Caco-2 (cell line): Measurements from ENCODE around the gene SHANK1. TPM values are rescaled to one million over a fixed set of nuclear protein-coding genes. Genes with fewer than 3 reads are reported as not detected.

Experiments used
- BruUV-seq: library from RNA; stranded (reverse); fragments of 400-500 nt; replicated peaks from 2 replicates; lab custom pipeline; 2021; lab: Mats Ljungman, UMichigan
- CTCF ChIA-PET: fragments of 300-600 bp; sonication (Branson Sonifier 250); formaldehyde crosslinking; loops from one replicate; lab custom pipeline; 2022; ENCODE audit warnings: antibody characterized with exemption; lab: Charles Lee
- POLR2A ChIA-PET: fragments of 300-600 bp; sonication (Branson Sonifier 250); formaldehyde crosslinking; loops from one replicate; lab custom pipeline; 2022; ENCODE audit warnings: antibody characterized with exemption; lab: Charles Lee
- DNase-seq, 2 experiments: peaks; one replicate each; pipeline versions ENCODE4 v3.0.0 to v3.0.0-alpha.2; 2020 to 2022
- H3K27me3 ChIP-seq: replicated peaks from 2 replicates; pipeline ENCODE4 v1.6.0; 2011; ENCODE audit warnings: low read length; ENCODE audit not compliant: control insufficient read depth, insufficient read depth
- H3K36me3 ChIP-seq: 2 replicates; pipeline ENCODE4 v1.5.1; 2011; ENCODE audit warnings: low read length; ENCODE audit not compliant: control insufficient read depth, insufficient read depth
- H3K4me1 ChIP-seq: fragments of 250-450 bp; sonication (Bioruptor Pico); 2 replicates; pipeline ENCODE4 v1.5.1; 2020; ENCODE audit warnings: mild to moderate bottlenecking
- H3K4me3 ChIP-seq: 2 replicates; pipeline ENCODE4 v1.5.1; 2011; ENCODE audit warnings: low read depth, mild to moderate bottlenecking, control low read depth, low read length
- H3K9me3 ChIP-seq: fragments of 250-450 bp; sonication (Bioruptor Pico); 2 replicates; pipeline ENCODE4 v1.5.1; 2020; ENCODE audit warnings: mild to moderate bottlenecking, moderate library complexity
- H3K27ac Mint-ChIP-seq: one replicate; pipeline ENCODE4 v1.8.0; 2022; ENCODE audit warnings: mixed read lengths; ENCODE audit not compliant: unreplicated experiment
- H3K27me3 Mint-ChIP-seq: one replicate; pipeline ENCODE4 v1.8.0; 2022; ENCODE audit warnings: mixed read lengths; ENCODE audit not compliant: insufficient read depth, unreplicated experiment
- H3K36me3 Mint-ChIP-seq: one replicate; pipeline ENCODE4 v1.8.0; 2022; ENCODE audit warnings: mild to moderate bottlenecking, mixed read lengths; ENCODE audit not compliant: insufficient read depth, unreplicated experiment
- H3K4me1 Mint-ChIP-seq: one replicate; pipeline ENCODE4 v1.8.0; 2022; ENCODE audit warnings: low read depth, mixed read lengths; ENCODE audit not compliant: unreplicated experiment
- H3K4me3 Mint-ChIP-seq: one replicate; pipeline ENCODE4 v1.8.0; 2022; ENCODE audit warnings: mild to moderate bottlenecking, moderate library complexity, mixed read lengths; ENCODE audit not compliant: unreplicated experiment
- H3K9me3 Mint-ChIP-seq: one replicate; pipeline ENCODE4 v1.8.0; 2022; ENCODE audit warnings: mixed read lengths; ENCODE audit not compliant: unreplicated experiment
- CTCF ChIP-seq, 2 experiments: fragments of 200-600 bp in 1 of 2; IDR thresholded peaks; 1 replicate in 1 of 2; 2 replicates in 1 of 2; pipeline versions ENCODE4 v1.5.1 to v1.8.0; 2011 to 2022; ENCODE audit warnings: antibody characterized with exemption in 1 of 2, control low read depth in 1 of 2, inconsistent platforms in 1 of 2, low read depth in 1 of 2, low read length in 1 of 2, mild to moderate bottlenecking in 1 of 2, moderate library complexity in 1 of 2; ENCODE audit not compliant: insufficient read depth in 1 of 2, severe bottlenecking in 1 of 2, unreplicated experiment in 1 of 2
- intact Hi-C: fragments of 100-400 bp; cut with micrococcal nuclease; formaldehyde crosslinking; loops from one replicate; pipeline ENCODE4 v1.10.0; 2022; ENCODE audit not compliant: unreplicated experiment
- total RNA-seq: library from RNA; stranded (reverse); gene quantifications from 2 replicates; pipeline ENCODE4 v1.2.3, GENCODE V29; 2022

The SHANK1 gene
- total RNA-seq, 1 experiment from 2014 or later: not detected

DNA sequence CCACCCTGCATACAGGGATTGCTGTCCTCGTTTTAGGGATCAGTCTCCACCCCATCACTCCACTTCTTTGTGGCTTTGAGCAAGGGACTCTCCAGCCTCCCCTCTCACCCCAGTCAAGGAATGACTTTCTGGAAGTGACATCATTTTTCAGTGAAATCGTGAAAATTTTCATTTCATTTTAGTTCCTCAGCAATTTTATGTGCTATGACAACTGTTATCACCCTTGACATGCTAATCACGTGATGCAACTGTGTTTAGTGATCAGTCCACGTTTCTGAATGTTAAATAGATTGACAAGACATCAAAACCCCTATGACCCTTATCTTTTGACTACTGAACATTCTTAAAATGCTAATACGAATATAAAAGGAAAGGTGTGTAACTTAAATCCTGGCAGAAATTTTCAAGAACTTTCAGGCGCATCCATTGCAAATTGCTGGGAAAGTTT, 62.4 kb downstream of the SHANK1 start:
- H3K9me3 ChIP-seq: peaks cover 30% of the 10 kb centered on the region
- DNase-seq: no peak
- Mint-ChIP-seq H3K4me3 (no peak overlapping the region), H3K36me3 (peaks cover 6% of the 10 kb centered on the region), H3K27ac (no peak overlapping the region), H3K9me3 (peaks cover 71% of the 10 kb centered on the region), H3K27me3 (no peaks in the 10 kb centered on the region), H3K4me1 (peaks cover 24% of the 10 kb centered on the region)
- intact Hi-C loops: no loop called here
- H3K4me1 ChIP-seq: peaks cover 9% of the 10 kb centered on the region
- H3K4me3 ChIP-seq: no peak overlapping the region
- ChIA-PET POLR2A (no interaction called here), CTCF (no interaction called here)
- no TSS peak for BruUV-seq
- no peaks in the 10 kb centered on the region for H3K27me3 ChIP-seq
- TF ChIP-seq CTCF (IDR thresholded peaks at IDR 0.05; ENCODE audit: insufficient read depth in 1 of 2, low read depth in 1 of 2, low read length in 1 of 2, severe bottlenecking in 1 of 2, unreplicated experiment in 1 of 2): no peak
- H3K36me3 ChIP-seq: no peaks in the 10 kb centered on the region

- H3K9me3 ChIP-seq: peaks cover 30% of the 10 kb centered on the region
- TF ChIP-seq CTCF (IDR thresholded peaks at IDR 0.05; ENCODE audit: insufficient read depth in 1 of 2, low read depth in 1 of 2, low read length in 1 of 2, severe bottlenecking in 1 of 2, unreplicated experiment in 1 of 2): no peak
- H3K27me3 ChIP-seq: no peaks in the 10 kb centered on the region
- no peaks in the 10 kb centered on the region for H3K36me3 ChIP-seq
- ChIA-PET POLR2A (no interaction called here), CTCF (interaction anchor here (0.6 kb wide), 1 partner anchor 57 kb away, joined by 3 read pairs; no protein-coding TSS in a partner anchor)
- peaks cover 6% of the 10 kb centered on the region for H3K36me3 Mint-ChIP-seq
- no peaks in the 10 kb centered on the region for H3K27me3 Mint-ChIP-seq
- peak overlapping the region; percentile 48 for H3K4me3 Mint-ChIP-seq
- BruUV-seq: no TSS peak
- intact Hi-C loops: no loop called here
- no peak overlapping the region for H3K4me3 ChIP-seq
- peak; percentile 65 to 79 for DNase-seq
- peaks cover 54% of the 10 kb centered on the region for H3K9me3 Mint-ChIP-seq
- peaks cover 26% of the 10 kb centered on the region for H3K4me1 Mint-ChIP-seq
- H3K27ac Mint-ChIP-seq: peak overlapping the region; percentile 75
- H3K4me1 ChIP-seq: peaks cover 9% of the 10 kb centered on the region
These were observed 64.7 kb downstream of the SHANK1 start for GRCh38 chr19:50654882-50655281.

DNA sequence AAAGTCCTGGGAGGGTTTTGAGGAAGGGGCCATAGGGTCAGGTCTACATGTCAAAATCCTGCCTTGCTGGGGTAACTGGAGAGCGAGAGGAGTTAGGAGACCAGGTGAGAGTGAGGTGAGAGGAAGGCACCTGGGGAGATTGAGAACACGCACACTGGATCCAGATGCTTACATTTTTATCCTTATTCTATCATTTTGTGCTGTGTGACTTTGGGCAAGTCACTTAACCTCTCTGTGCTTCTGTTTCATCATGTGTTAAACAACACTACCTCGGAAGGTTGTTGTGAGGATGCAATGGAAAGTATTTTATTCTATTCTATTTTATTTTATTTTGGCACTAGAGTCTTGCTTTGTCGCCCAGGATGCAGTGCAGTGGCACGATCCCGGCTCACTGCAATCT, 66.9 kb downstream of the SHANK1 start:
- Histone ChIP-seq H3K4me3 (no peak overlapping the region), H3K9me3 (peaks cover 28% of the 10 kb centered on the region), H3K27me3 (no peaks in the 10 kb centered on the region), H3K4me1 (peaks cover 9% of the 10 kb centered on the region), H3K36me3 (no peaks in the 10 kb centered on the region)
- Mint-ChIP-seq H3K4me3 (no peak overlapping the region), H3K27me3 (no peaks in the 10 kb centered on the region), H3K9me3 (peaks cover 43% of the 10 kb centered on the region), H3K4me1 (peaks cover 20% of the 10 kb centered on the region), H3K36me3 (peaks cover 6% of the 10 kb centered on the region), H3K27ac (no peak overlapping the region)
- TF ChIP-seq CTCF (IDR thresholded peaks at IDR 0.05; ENCODE audit: insufficient read depth in 1 of 2, low read depth in 1 of 2, low read length in 1 of 2, severe bottlenecking in 1 of 2, unreplicated experiment in 1 of 2): no peak
- intact Hi-C loops: no loop called here
- POLR2A ChIA-PET: no interaction called here
- no TSS peak for BruUV-seq
- CTCF ChIA-PET: no interaction called here
- DNase-seq: no peak
